Stimulated activated CD4-positive, alpha-beta T cell treated with anti-CD3 and anti-CD28 coated beads, TNF-alpha, amount 100 ng/mL, for 24 hours (primary cell): ENCODE data around the gene CCR4.
A peak's percentile ranks its signal among the peaks of the same experiment; 100 is the strongest.
"Not testable (repeated sequence)": the region's sequence is repeated elsewhere in the genome, so short reads cannot be mapped to it uniquely, and the experiment has no call there.

Source experiments
- DNase-seq, 3 experiments: peaks; one replicate each; pipeline ENCODE4 v3.0.0-alpha.2; 2020; ENCODE audit warnings: low read depth in 3 of 3

The CCR4 gene

GRCh38 chr3:32952369-32953077 is 1.1 kb downstream of the CCR4 start:
- no peak for DNase-seq

GRCh38 chr3:32954506-32954905 is 3.1 kb downstream of the CCR4 start:
- DNase-seq, result no peak

- no peak for DNase-seq
These were observed 5.5 kb downstream of the CCR4 start for GRCh38 chr3:32956750-32957570.

- DNase-seq, result no peak
These were observed 7.1 kb downstream of the CCR4 start for GRCh38 chr3:32958509-32958908.

- DNase-seq, result no peak
These were observed 7.9 kb downstream of the CCR4 start for GRCh38 chr3:32959371-32959770.

- no peak for DNase-seq
These were observed 9.1 kb downstream of the CCR4 start for GRCh38 chr3:32960404-32961170.

- peak in 1 of 3 experiments; percentile 34 for DNase-seq
These were observed 9.8 kb downstream of the CCR4 start for GRCh38 chr3:32961189-32961715.

- no peak for DNase-seq
These were observed 12.4 kb downstream of the CCR4 start for GRCh38 chr3:32963871-32964270.

GRCh38 chr3:32964781-32965180 is 13.3 kb downstream of the CCR4 start:
- not testable (repeated sequence) for DNase-seq

- DNase-seq, result not testable (repeated sequence)
These were observed 14.3 kb downstream of the CCR4 start for GRCh38 chr3:32965617-32966213.

- DNase-seq, result not testable (repeated sequence)
These were observed 15.2 kb downstream of the CCR4 start for GRCh38 chr3:32966627-32967026.

- DNase-seq, result no peak
These were observed 16.9 kb downstream of the CCR4 start for GRCh38 chr3:32968166-32968919.

- DNase-seq, result no peak
These were observed 17.5 kb downstream of the CCR4 start for GRCh38 chr3:32968920-32969389.

- DNase-seq, result no peak
These were observed 18.2 kb downstream of the CCR4 start for GRCh38 chr3:32969656-32970055.

GRCh38 chr3:32971291-32971690 is 19.8 kb downstream of the CCR4 start:
- DNase-seq, result not testable (repeated sequence)

GRCh38 chr3:32972482-32973146 is 21.2 kb downstream of the CCR4 start:
- DNase-seq, result no peak

GRCh38 chr3:32973982-32974381 is 22.5 kb downstream of the CCR4 start:
- DNase-seq, result no peak

GRCh38 chr3:32975891-32976595 is 24.6 kb downstream of the CCR4 start:
- DNase-seq, result no peak

GRCh38 chr3:32977861-32978260 is 26.4 kb downstream of the CCR4 start:
- DNase-seq, result no peak

- DNase-seq, result no peak
These were observed 26.9 kb downstream of the CCR4 start for GRCh38 chr3:32978331-32978730.
